ENCODE results near the gene TM4SF1.
"Not testable (repeated sequence)": the region's sequence is repeated elsewhere in the genome, so short reads cannot be mapped to it uniquely, and the experiment has no call there.

The TM4SF1 gene

DNA sequence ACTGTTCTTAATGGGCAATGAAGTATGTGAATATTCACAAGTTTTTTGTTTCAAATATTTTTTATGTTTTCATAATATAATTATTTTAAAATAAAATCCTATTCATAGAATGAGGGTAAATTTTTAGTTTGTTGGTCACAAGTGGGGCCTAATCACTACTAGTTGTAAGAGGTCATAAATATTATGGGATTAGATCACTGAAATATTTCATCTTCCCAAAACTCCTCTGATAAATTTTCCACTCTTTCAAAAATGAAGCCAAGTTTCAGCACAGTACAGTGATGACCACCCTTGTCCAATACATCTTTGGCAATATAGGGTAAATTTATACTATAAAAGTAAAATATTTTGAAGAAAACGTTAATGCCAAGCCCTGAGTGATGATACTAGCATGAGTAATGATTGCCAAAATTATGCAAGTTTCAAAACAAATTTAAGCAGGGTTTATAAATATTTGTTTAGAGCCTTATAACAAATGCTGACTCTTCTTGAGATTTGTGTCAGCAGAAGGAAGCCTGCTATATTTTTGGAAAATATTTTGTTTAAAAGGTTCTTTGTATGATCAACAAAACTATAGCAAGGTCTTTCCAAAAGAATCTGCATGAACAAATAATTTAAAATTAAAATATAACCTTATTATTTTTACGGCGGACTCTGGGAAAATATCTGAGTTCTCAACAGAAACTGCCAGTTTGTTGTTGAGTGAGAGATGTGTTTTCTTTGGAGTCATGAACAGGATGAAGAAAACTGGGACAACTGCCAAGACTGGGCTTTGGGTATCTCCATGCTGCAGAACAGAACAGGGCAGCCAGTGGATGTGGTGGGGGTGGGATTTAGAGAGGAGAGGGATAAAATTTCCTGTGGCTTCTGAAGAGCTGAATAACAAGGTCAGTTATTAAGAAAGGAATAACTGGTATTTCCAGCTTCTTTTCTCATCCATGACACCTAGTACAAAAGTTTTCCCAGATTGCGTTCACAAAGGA, 17.9 kb upstream of the TM4SF1 start:
- DNase-seq (ENCODE audit: low spot score) = no peak

DNA sequence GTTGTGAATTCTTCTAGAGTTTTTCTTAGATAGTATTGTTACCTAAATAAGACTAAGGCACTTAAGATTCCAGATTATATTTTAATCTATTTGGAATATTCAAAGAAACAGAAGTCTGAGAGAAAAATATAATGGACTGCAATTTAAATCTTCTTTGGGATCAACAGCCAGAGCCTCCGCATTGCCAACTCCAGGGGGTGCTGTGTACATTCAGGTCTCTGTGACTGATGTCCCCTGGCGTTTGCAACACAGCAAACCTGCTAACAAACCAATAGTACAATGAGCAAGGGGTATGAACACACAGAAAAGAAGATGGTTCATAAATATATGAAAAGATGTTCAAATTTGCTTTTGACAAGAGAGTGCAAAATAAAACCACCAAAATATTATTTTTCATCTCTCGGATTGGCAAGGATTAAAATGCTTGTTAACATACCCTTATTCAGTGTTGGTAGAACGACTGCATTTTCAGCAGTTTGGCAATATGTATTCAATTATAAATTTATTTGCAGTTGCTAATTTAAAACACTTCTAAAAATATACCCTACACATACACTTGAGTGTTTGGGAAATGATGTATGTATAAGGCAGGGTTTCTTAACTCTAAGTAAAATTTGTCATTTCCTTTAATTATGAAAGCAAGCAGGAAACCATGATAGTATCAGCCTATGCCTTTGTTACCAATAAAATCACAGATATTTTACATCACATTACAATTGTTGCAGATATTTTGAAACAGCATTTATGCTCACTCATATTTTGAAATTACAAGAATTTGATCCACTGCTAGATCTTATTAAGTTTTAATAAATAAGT, 16.1 kb upstream of the TM4SF1 start:
- peak; percentile 54 for DNase-seq (ENCODE audit: low spot score)

DNA sequence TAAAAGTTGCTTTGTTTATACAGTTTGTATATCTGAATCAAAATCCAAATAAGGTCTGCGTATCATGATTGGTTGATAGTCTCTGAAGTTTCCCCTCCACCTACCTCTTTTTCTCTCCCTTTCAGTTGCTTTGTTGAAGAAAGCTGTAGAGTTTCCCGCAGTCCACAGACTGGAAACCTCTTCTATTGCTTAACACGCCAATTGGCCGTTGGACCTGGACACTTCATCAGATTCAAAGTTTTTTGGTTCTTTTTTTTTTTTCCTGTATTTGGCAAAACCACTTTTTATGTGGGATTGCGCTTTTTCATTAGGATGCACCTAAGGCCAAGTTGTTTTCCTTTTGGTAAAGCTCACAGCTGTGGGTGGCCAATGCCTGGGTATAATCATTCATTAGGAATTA, 14.5 kb upstream of the TM4SF1 start:
- DNase-seq (ENCODE audit: low spot score) = no peak

DNA sequence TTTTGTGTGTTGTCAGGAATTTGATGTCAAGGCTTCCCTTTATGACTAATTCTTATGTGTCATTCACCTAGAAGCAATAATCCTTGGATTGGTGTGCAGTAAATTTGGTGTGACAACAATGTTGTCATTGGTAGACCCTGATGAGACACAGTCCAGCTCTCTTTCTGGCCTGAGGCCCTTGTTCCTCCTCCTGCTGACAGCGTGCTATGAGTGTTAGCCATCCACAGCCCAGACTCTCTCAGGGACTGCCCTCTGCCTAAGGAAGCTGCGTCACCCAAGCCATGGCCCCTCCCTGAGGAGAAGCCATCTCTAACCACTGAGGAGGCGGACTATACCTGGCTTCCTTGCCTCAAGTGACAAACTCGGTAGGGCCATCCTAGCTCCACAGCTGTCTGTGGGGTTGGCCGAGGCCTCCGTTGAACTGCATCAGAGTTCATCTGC, 13.3 kb upstream of the TM4SF1 start:
- DNase-seq (ENCODE audit: low spot score) = no peak

DNA sequence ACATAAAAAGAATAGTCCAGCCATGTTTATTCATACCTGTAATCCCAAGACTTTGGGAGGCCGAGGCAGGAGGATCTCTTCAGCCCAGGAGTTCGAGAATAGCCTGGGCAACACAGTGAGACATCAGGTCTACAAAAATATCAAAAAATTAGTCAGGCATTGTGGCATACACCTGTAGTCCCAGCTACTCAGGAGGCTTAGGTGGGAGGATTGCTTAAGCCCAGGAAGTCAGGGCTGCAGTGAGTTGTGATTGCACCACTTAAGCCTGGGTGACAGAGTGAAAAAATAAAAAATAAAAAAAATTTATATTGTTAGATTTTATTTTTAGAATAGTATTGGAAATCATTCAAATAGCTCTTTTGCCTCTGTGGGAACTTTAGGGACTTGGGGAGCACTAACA, 12.8 kb upstream of the TM4SF1 start:
- no peak for DNase-seq (ENCODE audit: low spot score)

DNA sequence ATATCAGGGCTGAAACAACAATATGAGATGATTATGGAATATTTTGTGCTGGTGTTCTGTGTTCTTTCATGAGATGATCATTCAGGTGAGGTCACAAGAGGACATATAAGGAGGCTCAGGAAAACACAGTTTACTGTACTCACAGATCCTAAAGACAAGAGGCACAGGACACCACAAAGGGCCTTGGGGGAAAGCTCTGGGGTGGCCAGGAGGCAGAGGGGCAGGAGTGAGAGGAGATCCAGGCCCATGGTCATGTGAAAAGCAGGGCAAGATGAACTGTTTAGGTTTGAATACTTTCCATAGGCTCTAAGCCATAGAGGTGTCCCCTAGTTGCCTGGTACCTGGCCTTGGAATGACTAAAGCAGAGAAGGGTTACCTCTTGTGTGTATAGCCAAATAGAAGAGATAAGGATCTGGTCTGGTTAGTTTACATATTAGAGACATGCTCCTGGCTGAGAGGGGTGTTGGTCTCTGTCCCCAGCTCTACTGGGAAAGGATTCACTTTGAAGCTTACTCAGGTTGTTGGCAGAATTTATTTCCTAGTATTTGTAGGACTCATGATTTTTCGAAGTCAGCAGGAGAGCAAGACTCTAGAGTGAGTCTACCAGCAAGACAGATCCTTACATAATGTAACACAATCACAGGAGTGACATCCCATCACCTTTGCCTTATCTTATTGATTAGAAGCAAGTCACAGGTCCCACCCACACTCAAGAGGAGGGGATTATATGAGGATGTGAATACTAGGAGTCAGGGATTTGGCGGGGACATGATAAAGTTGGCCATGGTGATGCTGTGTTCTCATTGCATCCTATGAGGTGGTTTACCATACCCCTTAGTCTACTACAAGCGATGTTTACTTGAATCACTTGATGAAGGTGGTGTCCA, 11.3 kb upstream of the TM4SF1 start:
- no peak for DNase-seq (ENCODE audit: low spot score)

DNA sequence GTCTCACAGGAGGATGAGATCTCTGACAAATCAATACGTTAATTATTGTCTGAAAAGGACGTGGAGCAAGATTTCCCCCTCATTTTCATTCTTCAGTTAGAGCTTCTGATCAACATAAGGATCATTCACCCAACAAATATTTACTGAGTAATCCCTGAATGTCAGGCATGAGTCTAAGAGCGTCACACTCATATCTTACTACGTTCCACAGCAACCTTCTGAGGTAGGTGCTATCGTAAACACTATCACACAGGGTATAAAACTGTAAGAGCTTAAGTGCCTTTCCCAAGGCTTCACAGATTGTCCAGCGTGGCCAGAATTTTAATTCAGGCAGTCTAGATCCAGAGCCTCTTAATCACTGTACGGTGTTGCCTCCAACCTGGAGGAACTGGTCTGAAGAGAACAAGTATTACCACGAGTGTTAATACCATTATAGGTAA, 10.6 kb upstream of the TM4SF1 start:
- DNase-seq (ENCODE audit: low spot score) = no peak

DNA sequence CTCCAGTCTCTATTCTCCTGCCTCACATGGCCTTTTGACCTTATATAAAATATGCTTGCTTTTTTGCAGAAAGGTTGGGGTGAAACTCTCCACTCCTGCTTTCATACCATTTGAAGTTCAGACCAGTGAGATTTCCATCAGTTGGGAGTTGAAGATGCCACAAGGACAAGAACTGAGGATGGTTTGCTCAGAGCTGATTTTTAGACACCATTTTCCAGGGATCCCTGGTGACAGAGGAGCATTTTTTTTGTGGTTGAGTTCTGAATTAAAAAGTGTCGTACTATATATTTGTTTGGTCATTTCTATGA, 8.8 kb upstream of the TM4SF1 start:
- no peak for DNase-seq (ENCODE audit: low spot score)

DNA sequence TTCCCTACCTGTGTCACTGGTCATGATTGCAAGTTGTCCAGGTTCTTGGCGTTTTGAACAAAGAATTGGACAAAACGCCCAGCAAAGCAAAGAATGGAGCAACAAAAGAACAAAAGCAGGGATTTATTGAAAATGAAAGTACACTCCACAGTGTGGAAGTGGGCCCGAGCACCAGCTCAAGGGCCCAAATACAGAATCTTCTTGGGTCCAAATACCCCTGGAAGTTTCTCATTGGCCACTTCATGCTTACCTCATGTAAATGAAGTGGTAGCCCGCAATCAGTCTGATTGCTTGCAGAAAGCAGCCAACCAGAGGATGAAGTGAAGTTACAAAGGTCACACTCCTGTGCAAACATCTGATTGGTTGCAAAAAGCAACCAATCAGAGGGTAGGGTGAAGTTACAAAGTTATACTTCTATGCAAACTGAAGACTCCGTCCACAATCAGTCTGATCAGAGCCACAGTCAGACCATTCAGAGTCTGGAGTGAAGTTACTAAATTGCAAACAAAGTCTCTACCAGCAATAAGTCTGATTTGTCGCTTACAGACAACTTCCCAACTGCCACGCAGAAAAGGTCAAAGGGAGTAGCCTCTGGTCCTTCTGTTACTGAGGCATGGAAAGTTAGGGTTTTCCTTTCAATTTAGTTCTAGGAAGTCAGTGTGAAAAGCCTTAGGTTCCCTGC, 8.3 kb upstream of the TM4SF1 start:
- DNase-seq (ENCODE audit: low spot score) = no peak

DNA sequence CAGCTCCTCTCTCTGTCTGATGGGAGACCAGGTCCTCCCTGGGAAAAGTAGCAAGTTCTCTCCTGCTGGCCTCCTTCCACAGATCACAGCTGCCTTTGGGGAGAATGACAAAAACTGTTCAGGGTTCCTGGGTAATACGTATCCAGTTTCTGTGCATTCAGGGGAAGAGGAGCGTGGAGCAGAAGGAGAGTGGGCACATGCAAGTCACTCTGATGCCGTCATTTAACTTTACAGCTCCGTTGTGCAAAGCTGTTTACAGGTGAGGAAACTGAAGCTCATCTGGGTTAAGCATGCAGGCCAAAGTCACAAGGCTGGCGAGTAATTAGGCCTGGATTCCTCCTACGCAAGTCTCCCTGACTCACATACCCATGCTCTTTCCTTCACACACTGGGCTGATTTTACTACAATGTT, 7.5 kb upstream of the TM4SF1 start:
- DNase-seq (ENCODE audit: low spot score) = no peak

DNA sequence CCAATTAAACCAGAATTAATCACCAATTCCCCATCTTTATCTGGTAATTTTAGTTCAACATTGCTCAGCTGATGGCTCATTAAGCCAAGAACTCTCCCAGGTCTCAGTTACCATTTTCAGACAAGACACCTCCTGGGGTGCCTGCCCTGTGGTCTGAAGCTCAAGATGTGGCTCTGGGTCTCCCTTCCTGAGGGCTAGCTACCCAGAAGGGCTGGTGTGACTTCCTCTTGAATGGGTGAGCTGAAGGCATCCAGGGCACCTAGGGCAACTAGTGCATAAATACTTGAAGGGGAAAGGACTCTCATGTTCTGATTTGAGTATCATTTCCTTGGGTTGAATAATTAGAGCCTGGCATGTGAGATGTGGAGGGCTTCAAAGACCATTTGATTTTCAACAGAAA, 6.7 kb upstream of the TM4SF1 start:
- DNase-seq (ENCODE audit: low spot score) = no peak

DNA sequence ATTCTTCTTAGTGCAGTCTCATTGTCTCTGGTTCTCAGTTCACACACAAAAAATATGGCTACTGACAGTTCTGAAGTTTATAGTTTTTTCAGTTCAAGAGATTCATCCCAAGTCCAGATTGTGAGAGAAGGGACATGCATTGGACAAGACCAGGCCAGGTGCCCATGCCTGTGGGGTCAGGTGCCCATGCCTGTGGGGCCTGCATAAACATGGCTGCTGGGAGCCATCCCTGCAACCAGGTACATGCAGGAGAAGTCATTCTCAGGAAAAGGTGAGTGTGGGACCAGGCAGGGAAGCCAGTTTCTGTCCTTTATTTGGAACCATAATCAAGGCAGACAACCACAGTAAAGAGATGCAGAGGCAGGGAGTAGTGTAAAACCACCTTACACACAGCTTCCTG, 6.3 kb upstream of the TM4SF1 start:
- no peak for DNase-seq (ENCODE audit: low spot score)

DNA sequence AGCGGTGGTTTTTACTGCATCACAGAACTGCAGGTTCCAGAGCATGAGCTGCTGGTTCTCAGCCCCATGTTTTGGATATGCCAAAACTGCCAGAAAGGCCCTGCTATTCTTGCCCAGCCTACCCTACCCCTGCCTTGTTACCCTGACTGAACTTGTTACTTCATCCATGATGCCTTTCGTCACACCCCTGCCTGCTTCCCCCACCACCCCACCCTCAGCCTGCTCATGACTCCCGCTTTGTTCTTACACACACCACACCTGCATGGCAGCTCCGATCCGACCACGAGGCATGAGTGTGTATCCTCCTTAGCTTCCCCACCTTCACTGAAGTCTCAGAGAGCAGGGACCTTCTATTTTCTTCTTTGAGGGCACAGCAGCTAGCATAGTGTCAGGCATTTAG, 5.1 kb upstream of the TM4SF1 start:
- DNase-seq (ENCODE audit: low spot score) = no peak

DNA sequence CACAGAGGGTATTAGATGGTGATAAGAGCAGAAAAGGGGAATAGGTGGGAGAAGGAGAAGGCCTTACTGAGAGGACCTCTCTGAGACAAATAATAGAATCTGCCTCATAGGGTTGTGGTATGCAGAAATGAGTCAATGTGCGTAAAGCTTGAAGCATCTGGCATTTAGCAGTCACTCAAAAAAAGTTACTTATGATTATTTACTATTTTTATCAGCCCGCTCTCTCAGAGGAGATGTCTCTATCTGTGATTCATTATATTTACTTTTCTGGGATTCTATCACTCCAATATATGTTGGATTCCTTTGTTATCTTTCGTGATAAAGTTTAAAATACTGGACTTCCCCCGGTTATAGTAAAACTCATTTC, 4.6 kb upstream of the TM4SF1 start:
- DNase-seq (ENCODE audit: low spot score) = no peak

DNA sequence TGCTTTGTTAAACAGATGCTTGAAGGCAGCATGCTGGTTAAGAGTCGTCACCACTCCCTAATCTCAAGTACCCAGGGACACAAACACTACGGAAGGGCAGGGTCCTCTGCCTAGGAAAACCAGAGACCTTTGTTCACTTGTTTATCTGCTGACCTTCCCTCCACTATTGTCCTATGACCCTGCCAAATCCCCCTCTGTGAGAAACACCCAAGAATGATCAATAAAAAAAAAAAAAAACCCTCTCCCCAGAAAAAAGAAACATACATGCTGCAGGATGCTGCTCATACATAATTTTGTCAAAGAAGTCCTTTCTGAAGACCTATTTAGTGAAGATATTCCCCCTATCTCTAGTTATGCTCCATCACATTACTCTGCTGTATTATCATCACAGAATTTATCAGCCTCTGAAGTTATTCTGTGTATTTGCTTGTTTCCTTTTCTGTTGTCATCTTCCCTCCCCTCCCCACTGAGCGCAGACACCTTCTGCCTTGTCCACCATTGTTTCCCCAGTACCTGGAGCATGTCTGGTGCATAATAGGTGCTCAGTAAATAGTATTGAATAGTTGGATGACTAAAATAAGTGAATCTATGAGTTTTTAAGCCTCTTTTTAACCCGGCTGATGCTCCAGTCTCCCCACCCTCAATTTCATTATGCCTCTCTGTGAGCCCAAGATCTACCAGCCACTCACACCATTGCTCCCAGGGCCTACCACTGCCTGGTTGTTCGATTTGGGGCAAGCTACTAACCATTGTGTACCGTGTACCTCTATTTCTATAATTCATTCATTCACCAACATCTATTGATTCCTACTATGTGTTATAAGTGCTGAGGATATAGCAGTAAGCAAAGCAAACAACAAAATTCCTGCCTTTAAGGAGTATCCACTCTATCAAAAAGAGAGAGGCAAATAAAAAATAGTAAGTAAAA, 4.0 kb upstream of the TM4SF1 start:
- DNase-seq (ENCODE audit: low spot score) = no peak

DNA sequence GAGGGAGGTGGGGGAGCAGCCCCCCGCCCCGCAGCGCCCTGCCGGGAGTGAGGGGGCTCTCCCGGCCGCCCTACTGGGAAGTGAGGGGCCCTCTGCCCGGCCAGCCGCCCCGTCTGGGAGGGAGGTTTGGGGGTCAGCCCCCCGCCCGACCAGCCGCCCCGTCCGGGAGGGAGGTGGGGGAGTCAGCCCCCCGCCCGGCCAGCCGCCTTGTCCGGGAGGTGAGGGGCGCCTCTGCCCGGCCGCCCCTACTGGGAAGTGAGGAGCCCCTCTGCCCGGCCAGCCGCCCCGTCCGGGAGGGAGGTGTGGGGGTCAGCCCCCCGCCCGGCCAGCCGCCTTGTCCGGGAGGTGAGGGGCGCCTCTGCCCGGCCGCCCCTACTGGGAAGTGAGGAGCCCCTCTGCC, 2.8 kb upstream of the TM4SF1 start:
- not testable (repeated sequence) for DNase-seq (ENCODE audit: low spot score)

DNA sequence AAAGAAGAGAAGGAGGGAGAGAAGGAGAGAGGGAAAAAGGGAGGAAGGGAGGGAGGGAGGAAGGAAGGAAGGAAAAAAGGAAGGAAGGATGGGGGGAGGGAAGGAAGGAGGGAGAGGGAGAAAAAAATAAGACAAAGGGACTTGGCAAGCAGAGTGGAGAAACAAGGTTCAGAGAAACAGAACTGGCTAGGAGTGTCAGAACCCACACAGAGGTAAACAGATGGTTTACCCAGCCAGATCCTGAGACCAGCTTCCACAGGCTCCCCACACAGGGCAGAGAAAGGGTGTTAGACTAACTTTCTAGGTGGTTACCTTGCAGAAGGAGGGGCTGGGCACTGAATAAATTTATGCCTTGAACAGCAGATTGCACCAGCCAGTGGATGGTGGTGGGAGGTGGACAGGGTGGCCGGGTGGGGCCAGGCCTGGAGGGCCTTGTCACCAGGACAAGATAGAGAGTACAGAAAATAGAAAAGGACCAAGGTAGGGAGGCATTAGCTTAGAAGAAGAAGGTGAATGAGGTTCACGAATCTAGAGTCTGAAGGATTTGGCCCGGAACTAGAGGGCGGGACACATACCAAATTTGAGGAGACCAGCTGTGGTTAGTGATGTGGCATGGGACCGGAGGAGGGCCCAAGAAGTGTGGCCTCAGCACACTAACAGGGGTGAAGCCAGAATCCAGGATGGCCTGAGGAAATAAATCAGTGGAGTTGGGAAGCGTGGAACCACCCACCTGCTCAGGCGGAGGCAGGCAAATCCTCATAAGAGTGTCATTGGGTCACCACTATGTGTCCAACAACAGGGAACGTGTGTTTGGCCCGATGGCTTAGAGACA, 1.2 kb upstream of the TM4SF1 start:
- DNase-seq (ENCODE audit: low spot score) = no peak

DNA sequence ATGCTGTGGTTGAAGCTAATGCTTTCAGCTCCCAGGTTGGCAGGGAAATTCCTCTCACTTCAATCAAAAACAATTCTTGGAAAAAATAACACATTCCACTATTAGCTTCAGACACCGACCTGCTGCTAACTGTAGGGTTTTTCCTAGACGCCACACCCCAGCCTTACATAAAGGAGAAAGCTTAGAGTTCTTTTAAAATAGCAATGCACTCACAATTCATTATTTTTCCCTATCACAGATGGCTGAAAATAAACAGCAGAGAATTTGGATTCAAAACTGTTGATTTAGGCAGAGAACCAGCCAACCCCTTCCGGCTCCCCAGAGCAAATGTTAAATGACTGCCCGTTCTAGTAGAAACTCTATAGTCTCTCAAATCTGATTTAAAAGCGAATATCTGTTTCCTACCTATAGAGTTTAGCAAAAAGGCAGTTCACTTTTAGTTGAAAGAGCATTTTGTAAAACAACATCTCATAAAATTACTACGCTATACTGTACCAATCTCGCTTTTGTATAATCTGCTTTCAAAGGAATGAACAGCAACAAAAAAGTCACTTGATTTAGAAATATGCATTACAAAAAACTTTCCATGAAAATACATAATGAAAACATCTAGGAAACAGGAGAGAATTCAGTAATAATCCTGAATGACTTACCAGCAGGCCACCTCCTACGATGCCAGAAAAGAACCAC, 586 bp downstream of the TM4SF1 start:
- no peak for DNase-seq (ENCODE audit: low spot score)

Data from activated CD4-positive, alpha-beta T cell treated with anti-CD3 and anti-CD28 coated beads, Interleukin-2, Interleukin-4, amounts not matched to agents 100 ng/mL and 50 ng/mL, durations not matched to agents 16 hours and 8 hours (primary cell).